AG04450 (cell line): ENCODE measurements around the gene SLC38A9. TPM values are rescaled to one million over a fixed set of nuclear protein-coding genes. Genes with fewer than 3 reads are reported as not detected.

Experiments
- CTCF ChIA-PET: fragments of 300-600, 350-600 bp; formaldehyde crosslinking; extraction: SDS; loops from one replicate; lab custom pipeline; 2022; ENCODE audit warnings: antibody characterized with exemption, inconsistent platforms; lab: Charles Lee
- POLR2A ChIA-PET: fragments of 350-600 bp; formaldehyde crosslinking; extraction: SDS; loops from one replicate; lab custom pipeline; 2021; ENCODE audit warnings: antibody characterized with exemption, inconsistent platforms; lab: Yijun Ruan, JAX
- DNase-seq: peaks from one replicate; pipeline ENCODE4 v3.0.0-alpha.2; 2011; ENCODE audit warnings: low read depth, low spot score
- H3K27ac ChIP-seq: one replicate; pipeline ENCODE4 v1.5.1; 2012; ENCODE audit warnings: low read depth, low read length, control low read depth
- H3K27me3 ChIP-seq: one replicate; pipeline ENCODE4 v1.6.0; 2012; ENCODE audit warnings: low read length; ENCODE audit not compliant: control insufficient read depth, insufficient read depth
- H3K4me3 ChIP-seq: 2 replicates; pipeline ENCODE4 v1.5.1; 2011; ENCODE audit warnings: mild to moderate bottlenecking, low read depth, low read length, control low read depth
- H3K9me3 ChIP-seq: 2 replicates; pipeline ENCODE4 v1.5.1; 2012; ENCODE audit warnings: low read length; ENCODE audit not compliant: control insufficient read depth, insufficient read depth
- polyA plus RNA-seq: library from polyadenylated mRNA; depleted of rRNA; stranded (reverse); fragments of >200 nt; gene quantifications from 2 replicates; pipeline ENCODE4 v1.2.3, GENCODE V29; 2011
- TF ChIP-seq, protein P1 (sequence below): IDR thresholded peaks from 2 replicates; pipeline ENCODE4 v1.5.1; 2011; ENCODE audit warnings: low read depth, low read length, control low read depth, inconsistent platforms

SLC38A9 gene
- polyA plus RNA-seq, 1 experiment, result 25.3 TPM

DNA sequence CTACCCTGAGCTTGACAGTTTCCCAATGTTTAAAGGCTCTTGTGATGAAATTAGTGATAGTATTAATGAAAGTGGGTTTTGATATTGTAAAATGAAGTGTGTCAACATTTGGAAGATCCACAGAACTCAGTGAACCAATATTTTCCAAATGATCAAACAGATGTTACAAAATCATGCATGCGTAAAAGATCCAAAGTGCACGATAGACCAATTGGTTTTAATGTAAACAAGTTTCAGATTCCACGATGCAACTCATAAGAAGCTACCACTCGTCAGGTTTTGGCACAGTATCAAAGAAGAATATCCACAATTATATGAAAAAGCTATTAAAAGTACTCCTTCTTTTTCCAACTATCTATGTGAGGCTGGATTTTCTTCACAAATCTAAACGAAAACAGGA is 82.3 kb downstream of the SLC38A9 start:
- CTCF ChIA-PET, result no interaction called here
- POLR2A ChIA-PET, result no interaction called here
- no peak for DNase-seq
- TF ChIP-seq, protein P1, sequence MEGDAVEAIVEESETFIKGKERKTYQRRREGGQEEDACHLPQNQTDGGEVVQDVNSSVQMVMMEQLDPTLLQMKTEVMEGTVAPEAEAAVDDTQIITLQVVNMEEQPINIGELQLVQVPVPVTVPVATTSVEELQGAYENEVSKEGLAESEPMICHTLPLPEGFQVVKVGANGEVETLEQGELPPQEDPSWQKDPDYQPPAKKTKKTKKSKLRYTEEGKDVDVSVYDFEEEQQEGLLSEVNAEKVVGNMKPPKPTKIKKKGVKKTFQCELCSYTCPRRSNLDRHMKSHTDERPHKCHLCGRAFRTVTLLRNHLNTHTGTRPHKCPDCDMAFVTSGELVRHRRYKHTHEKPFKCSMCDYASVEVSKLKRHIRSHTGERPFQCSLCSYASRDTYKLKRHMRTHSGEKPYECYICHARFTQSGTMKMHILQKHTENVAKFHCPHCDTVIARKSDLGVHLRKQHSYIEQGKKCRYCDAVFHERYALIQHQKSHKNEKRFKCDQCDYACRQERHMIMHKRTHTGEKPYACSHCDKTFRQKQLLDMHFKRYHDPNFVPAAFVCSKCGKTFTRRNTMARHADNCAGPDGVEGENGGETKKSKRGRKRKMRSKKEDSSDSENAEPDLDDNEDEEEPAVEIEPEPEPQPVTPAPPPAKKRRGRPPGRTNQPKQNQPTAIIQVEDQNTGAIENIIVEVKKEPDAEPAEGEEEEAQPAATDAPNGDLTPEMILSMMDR, result no peak
- Histone ChIP-seq H3K4me3 (no peak overlapping the region), H3K27ac (no peak overlapping the region), H3K27me3 (no peaks in the 10 kb centered on the region), H3K9me3 (no peaks in the 10 kb centered on the region)

DNA sequence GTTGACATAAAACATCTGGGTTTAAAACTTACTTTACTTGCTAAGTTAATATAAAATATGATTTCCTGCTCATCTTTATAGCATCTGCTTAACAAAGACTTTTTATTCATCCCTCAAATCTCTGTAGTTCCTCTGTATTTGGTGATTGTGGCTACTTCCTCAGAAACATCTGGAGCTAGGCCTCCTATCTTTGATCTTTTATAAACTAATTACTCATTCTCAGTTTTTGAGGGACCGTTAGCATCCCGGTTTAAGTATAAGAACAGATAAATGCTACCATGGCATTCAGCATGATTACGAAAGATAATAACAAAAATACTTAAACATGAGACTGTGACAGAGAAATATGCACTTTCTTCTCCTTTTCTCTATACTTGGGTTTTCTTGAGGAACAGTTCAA is 85.3 kb downstream of the SLC38A9 start:
- no peak for DNase-seq
- POLR2A ChIA-PET, result no interaction called here
- TF ChIP-seq, protein P1, result no peak
- H3K4me3 ChIP-seq, result no peak overlapping the region
- H3K27me3 ChIP-seq, result no peaks in the 10 kb centered on the region
- CTCF ChIA-PET, result interaction anchor here (1.3 to 1.9 kb wide), 2 partner anchors 65 to 222 kb away, joined by 3 to 5 read pairs; no protein-coding TSS in a partner anchor
- no peak overlapping the region for H3K27ac ChIP-seq
- H3K9me3 ChIP-seq, result no peaks in the 10 kb centered on the region

DNA sequence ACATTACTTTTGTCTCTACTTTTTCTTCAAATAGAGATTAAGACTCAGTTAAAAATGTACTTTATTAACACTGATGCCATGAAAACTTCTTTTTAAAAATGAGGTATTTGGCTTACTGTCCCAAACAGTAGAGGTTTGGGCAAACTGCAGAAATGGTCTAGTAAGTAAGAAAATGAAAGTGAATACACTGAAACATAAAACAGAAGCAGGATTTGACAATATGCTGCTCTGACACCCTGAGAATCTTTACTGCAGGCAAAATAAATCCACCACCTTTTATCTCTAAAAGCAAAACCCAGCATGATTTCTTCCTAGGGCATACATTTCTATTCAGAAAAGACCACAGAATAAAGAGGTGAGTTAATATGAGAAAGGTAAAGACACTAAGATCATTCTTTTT is 86.2 kb downstream of the SLC38A9 start:
- DNase-seq, result no peak
- H3K9me3 ChIP-seq, result no peaks in the 10 kb centered on the region
- no peak overlapping the region for H3K4me3 ChIP-seq
- H3K27me3 ChIP-seq, result no peaks in the 10 kb centered on the region
- H3K27ac ChIP-seq, result no peak overlapping the region
- ChIA-PET CTCF (interaction anchor here (1.9 kb wide), 1 partner anchor 66 kb away, joined by 5 read pairs; no protein-coding TSS in a partner anchor), POLR2A (no interaction called here)
- TF ChIP-seq, protein P1, result no peak

DNA sequence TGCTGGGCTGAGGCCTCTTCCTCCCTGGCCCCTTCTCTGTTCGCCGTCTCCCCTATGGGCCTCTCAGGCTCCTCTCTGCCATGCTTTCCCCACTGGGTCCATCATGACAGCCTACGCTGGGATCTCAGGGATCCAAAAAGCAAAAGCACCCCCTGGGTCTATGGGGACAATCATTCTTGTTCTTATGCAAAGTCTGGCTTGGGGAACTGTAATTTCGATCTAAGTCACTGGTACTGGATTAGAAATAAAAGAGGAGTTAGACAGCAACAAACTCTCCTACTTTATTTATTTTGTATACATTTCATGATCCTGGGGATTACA is 86.6 kb downstream of the SLC38A9 start:
- POLR2A ChIA-PET, result no interaction called here
- CTCF ChIA-PET, result no interaction called here
- H3K27ac ChIP-seq, result no peak overlapping the region
- no peaks in the 10 kb centered on the region for H3K27me3 ChIP-seq
- TF ChIP-seq, protein P1, result no peak
- no peaks in the 10 kb centered on the region for H3K9me3 ChIP-seq
- DNase-seq, result no peak
- no peak overlapping the region for H3K4me3 ChIP-seq

DNA sequence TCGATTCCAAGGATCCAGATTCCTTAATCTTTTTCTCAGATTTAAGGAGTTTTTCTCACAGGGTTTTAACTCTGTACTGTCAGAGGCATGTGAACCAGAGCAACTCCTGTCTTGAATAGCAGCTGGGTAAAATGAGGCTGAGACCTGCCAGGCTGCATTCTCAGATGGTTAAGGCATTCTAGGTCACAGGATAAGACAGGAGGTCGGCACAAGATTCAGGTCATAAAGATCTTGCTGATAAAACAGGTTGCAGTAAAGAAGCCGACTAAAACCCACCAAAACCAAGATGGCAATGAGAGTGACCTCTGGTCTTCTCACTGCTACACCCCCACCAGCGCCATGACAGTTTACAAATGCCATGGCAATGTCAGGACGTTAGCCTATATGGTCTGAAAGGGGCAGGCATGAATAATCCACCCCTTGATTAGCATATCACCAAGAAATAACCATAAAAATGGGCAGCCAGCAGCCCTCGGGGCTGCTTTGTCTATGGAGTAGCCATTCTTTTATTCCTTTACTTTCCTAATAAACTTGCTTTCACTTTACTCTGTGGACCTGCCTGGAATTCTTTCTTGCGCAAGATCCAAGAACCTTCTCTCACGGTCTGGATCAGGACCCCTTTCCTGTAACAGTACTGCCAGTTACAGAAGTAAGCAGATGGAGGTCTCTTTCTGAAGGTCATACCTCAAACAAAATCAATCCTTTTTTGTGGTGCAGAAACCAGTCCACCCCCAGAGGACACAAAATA is 87.1 kb downstream of the SLC38A9 start:
- ChIA-PET CTCF (interaction anchor here (1.2 kb wide), 1 partner anchor 67 kb away, joined by 3 read pairs; no protein-coding TSS in a partner anchor), POLR2A (no interaction called here)
- Histone ChIP-seq H3K27ac (no peak overlapping the region), H3K9me3 (no peaks in the 10 kb centered on the region), H3K4me3 (no peak overlapping the region), H3K27me3 (no peaks in the 10 kb centered on the region)
- no peak for DNase-seq
- TF ChIP-seq, protein P1, result no peak
